Stomach (tissue), 9 donors: ENCODE results near the gene RFX3. TPM values are rescaled to one million over a fixed set of nuclear protein-coding genes. Genes with fewer than 3 reads are reported as not detected.

Source experiments
- DNase-seq, 2 donors: peaks; one replicate each; pipeline versions ENCODE4 v3.0.0 to v3.0.0-alpha.2; 2013 to 2019
- H3K27ac ChIP-seq, 5 donors: fragments of 200-600 bp in 4 of 5; sonication (generic) in 4 of 5; one replicate each; pipeline ENCODE4 v1.5.1; 2013 to 2019; ENCODE audit warnings: mild to moderate bottlenecking in 1 of 5, moderate library complexity in 1 of 5
- H3K27me3 ChIP-seq, 3 donors: fragments of 200-600 bp; sonication (generic); one replicate each; pipeline ENCODE4 v1.5.1; 2017 to 2019; ENCODE audit warnings: mixed run types in 1 of 3
- H3K36me3 ChIP-seq, 4 donors: fragments of 200-600 bp; sonication (generic); 1 replicate in 3 of 4; 2 replicates in 1 of 4; pipeline ENCODE4 v1.5.1; 2016 to 2019
- H3K4me1 ChIP-seq, 4 donors: fragments of 200-600 bp; sonication (generic); one replicate each; pipeline ENCODE4 v1.5.1; 2016 to 2019
- H3K4me3 ChIP-seq, 4 donors: fragments of 200-600 bp; sonication (generic) in 3 of 4; one replicate each; pipeline ENCODE4 v1.5.1; 2016 to 2019; ENCODE audit warnings: mild to moderate bottlenecking in 1 of 4
- H3K9me3 ChIP-seq, 4 donors: fragments of 200-600 bp; sonication (generic); one replicate each; pipeline ENCODE4 v1.5.1; 2016 to 2019
- EP300 ChIP-seq: sonication (generic); formaldehyde crosslinking; IDR thresholded peaks from one replicate; pipeline ENCODE4 v1.6.1; 2017; ENCODE audit warnings: antibody characterized with exemption
- POLR2A ChIP-seq, 4 donors: fragments of 450-650 bp; IDR thresholded peaks; one replicate each; pipeline ENCODE4 v1.6.1; 2016; ENCODE audit warnings: antibody characterized with exemption in 4 of 4, control low read depth in 2 of 4, mild to moderate bottlenecking in 1 of 4, moderate library complexity in 1 of 4
- POLR2AphosphoS5 ChIP-seq, 3 donors: sonication (generic); formaldehyde crosslinking; IDR thresholded peaks; one replicate each; pipeline ENCODE4 v1.6.1; 2016; ENCODE audit warnings: antibody characterized with exemption in 3 of 3
- WGBS, 5 donors: extraction: QIAGEN DNeasy Blood & Tissue Kit in 3 of 5; methylation state at CpG; one replicate each; pipeline versions ENCODE4 v1.1.5 to v1.1.7; 2013 to 2018; 5-methylcytosine and 5-hydroxymethylcytosine counted together
- intact Hi-C: fragments of 100-400 bp; cut with DNase I; formaldehyde crosslinking; loops from one replicate; pipeline ENCODE4 v1.15.1; 2023; ENCODE audit warnings: low total_unique reads
- polyA plus RNA-seq, 3 donors: library from polyadenylated mRNA; stranded (reverse); fragments of 200-250 nt; gene quantifications; one replicate each; pipeline ENCODE4 v1.2.3, GENCODE V29; 2013
- total RNA-seq, 5 donors: library from RNA; depleted of rRNA; stranded (reverse); fragments of >200 nt; gene quantifications; one replicate each; pipeline versions ENCODE4 v1.1.0 to v1.2.3, GENCODE V29; 2014 to 2016
- TF ChIP-seq, protein P1 (sequence below), 7 experiments: fragments of 450-650 bp in 4 of 7; fragments of 200-600 bp in 3 of 7; sonication (generic) in 3 of 7; IDR thresholded peaks; one replicate each; pipeline ENCODE4 v1.5.1; 2016 to 2019; ENCODE audit warnings: antibody characterized with exemption in 7 of 7, control low read depth in 2 of 7, mild to moderate bottlenecking in 1 of 7
- donor health status: healthy with polysubstance abuse.
- donor health status: Bipolar disorder and iron deficiency.
- donor health status: healthy.

RFX3 gene
- total and polyA plus RNA-seq, 8 donors, result 0.76 to 22.8 (median 6.1) TPM

DNA sequence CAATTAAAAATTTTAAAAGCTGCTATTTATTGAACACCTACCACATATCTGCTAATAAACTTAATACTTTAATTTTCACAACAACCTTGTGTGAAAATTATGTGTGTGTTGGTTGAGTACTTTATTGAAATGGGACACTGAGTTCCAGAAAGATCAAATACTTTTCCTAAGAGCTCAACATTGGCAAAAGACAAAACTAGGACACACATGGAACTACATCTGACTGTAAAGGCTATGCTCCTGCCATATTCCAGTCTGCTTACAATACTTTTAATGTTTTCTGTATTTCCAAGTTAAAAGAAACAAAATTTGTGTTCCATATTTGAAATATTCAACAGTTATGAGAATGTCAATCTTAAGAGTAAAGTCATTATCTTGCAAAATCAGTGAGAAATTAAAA lies 111.8 kb downstream of the RFX3 start:
- H3K27me3 ChIP-seq, result no peaks in the 10 kb centered on the region
- H3K9me3 ChIP-seq, result no peaks in the 10 kb centered on the region
- intact Hi-C loops, result no loop called here
- H3K27ac ChIP-seq, result no peak overlapping the region
- H3K36me3 ChIP-seq, result no peaks in the 10 kb centered on the region
- no peaks in the 10 kb centered on the region for H3K4me1 ChIP-seq
- H3K4me3 ChIP-seq, result no peak overlapping the region
- DNase-seq, result no peak
- TF ChIP-seq EP300 (no peak), POLR2AphosphoS5 (IDR thresholded peaks at IDR 0.05) (no peak)
- TF ChIP-seq, protein P1, sequence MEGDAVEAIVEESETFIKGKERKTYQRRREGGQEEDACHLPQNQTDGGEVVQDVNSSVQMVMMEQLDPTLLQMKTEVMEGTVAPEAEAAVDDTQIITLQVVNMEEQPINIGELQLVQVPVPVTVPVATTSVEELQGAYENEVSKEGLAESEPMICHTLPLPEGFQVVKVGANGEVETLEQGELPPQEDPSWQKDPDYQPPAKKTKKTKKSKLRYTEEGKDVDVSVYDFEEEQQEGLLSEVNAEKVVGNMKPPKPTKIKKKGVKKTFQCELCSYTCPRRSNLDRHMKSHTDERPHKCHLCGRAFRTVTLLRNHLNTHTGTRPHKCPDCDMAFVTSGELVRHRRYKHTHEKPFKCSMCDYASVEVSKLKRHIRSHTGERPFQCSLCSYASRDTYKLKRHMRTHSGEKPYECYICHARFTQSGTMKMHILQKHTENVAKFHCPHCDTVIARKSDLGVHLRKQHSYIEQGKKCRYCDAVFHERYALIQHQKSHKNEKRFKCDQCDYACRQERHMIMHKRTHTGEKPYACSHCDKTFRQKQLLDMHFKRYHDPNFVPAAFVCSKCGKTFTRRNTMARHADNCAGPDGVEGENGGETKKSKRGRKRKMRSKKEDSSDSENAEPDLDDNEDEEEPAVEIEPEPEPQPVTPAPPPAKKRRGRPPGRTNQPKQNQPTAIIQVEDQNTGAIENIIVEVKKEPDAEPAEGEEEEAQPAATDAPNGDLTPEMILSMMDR (IDR thresholded peaks at IDR 0.05), result no peak

DNA sequence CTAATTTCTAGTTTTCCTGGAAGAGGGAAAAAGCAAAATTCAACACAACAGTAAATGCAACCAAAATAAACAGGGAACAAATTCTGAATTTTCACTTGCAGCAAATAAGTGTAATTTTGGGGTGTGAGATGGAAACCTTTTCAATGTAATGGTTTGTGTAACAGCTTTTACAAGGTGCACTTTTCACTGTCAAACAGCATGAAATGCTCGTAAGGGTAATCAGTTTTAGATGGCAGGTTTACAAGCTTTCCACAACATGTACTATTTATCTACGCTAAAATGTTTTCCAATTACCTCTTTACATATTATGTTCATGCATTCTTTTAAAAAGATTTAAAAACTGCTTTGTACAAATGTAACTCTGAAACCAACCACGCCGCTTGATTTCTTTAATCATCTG lies 115.3 kb downstream of the RFX3 start:
- no peaks in the 10 kb centered on the region for H3K4me1 ChIP-seq
- intact Hi-C loops, result no loop called here
- H3K27ac ChIP-seq, result no peak overlapping the region
- H3K36me3 ChIP-seq, result no peaks in the 10 kb centered on the region
- H3K9me3 ChIP-seq, result no peaks in the 10 kb centered on the region
- H3K27me3 ChIP-seq, result no peaks in the 10 kb centered on the region
- no peak for TF ChIP-seq POLR2AphosphoS5 (IDR thresholded peaks at IDR 0.05)
- TF ChIP-seq, protein P1 (IDR thresholded peaks at IDR 0.05), result no peak
- no peak for TF ChIP-seq POLR2A (IDR thresholded peaks at IDR 0.05)
- TF ChIP-seq EP300, result no peak
- no peak for DNase-seq
- 79 to 96% (median 91%) methylated on average over 4 of the region's 4 CpGs for WGBS, 5 donors
- H3K4me3 ChIP-seq, result no peak overlapping the region

GRCh38 chr9:3409453-3409852 lies 116.3 kb downstream of the RFX3 start:
- Histone ChIP-seq H3K36me3 (no peaks in the 10 kb centered on the region), H3K27me3 (no peaks in the 10 kb centered on the region), H3K27ac (no peak overlapping the region), H3K9me3 (no peaks in the 10 kb centered on the region), H3K4me3 (no peak overlapping the region), H3K4me1 (no peaks in the 10 kb centered on the region)
- TF ChIP-seq EP300, result no peak
- TF ChIP-seq POLR2AphosphoS5 (IDR thresholded peaks at IDR 0.05), result no peak
- TF ChIP-seq POLR2A (IDR thresholded peaks at IDR 0.05), result no peak
- TF ChIP-seq, protein P1 (IDR thresholded peaks at IDR 0.05), result no peak
- intact Hi-C loops, result no loop called here
- 93 to 100% (median 97%) methylated on average over 1 of the region's 1 CpG for WGBS, 5 donors
- DNase-seq, result no peak

DNA sequence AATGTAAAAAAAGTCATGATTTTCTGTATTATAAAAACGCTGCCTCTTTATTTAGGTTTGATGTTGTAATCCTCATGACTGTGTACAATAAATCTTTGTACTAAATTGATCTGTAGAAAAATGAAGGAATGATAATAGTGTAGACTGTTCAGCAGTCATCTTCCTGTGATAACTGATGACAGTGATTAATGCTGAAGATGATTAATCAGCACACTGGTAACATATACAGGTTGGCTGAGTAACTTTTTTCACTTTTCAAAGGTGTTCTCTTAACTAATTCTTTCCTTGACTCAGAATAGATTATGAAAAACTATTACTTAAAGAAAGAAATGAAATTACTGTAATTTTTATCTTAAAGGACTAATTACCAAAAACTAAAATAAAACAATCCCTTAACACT lies 122.5 kb downstream of the RFX3 start:
- WGBS, 5 donors, result 60 to 76% (median 71%) methylated on average over 1 of the region's 1 CpG
- Histone ChIP-seq H3K4me3 (no peak overlapping the region), H3K27ac (no peak overlapping the region), H3K9me3 (no peaks in the 10 kb centered on the region), H3K27me3 (no peaks in the 10 kb centered on the region), H3K36me3 (no peaks in the 10 kb centered on the region), H3K4me1 (peaks cover 0 to 12% (median 0%) of the 10 kb centered on the region in 4 donors)
- intact Hi-C loops, result no loop called here
- no peak for TF ChIP-seq EP300
- TF ChIP-seq POLR2AphosphoS5 (IDR thresholded peaks at IDR 0.05), result no peak
- no peak for TF ChIP-seq POLR2A (IDR thresholded peaks at IDR 0.05)
- TF ChIP-seq, protein P1 (IDR thresholded peaks at IDR 0.05), result no peak
- DNase-seq, result no peak
